ENCODE measurements around the gene OXCT1.

OXCT1 gene

DNA sequence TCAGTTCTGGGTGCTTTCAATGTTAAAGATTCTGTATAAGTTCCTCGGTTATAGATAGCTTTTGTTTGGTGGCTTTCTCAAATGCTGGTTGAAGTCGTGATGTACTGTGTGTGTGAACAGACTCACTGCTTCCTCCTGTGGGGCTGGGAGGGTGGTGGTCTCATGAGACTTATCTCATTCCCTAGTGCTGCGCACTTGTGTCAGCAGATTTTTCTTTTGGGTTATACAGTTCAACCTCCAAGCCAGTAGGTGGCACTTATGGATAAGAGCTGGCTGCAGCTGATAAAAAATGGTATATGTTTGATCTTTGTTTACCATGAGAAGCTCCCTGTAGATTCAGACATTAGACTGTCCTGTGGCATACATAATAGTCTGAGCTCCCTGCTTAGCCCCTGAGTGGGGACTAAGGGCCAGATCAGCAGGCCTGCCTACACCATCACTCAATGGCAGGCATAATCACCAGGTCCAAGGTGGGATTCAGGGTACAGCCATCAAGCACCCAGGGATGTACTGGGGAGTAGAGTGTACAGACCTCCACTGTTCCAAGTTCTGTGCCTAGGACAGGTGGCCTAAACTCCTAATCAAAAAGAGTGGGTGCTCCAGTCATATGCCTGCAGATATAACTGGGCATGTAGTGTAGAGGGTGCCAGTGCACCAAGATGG, 174.2 kb downstream of the OXCT1 start:
- TF ChIP-seq, protein P1, sequence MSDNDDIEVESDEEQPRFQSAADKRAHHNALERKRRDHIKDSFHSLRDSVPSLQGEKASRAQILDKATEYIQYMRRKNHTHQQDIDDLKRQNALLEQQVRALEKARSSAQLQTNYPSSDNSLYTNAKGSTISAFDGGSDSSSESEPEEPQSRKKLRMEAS (IDR thresholded peaks at IDR 0.05; ENCODE audit: low read depth, low read length): no peak
- TF ChIP-seq, protein P2, sequence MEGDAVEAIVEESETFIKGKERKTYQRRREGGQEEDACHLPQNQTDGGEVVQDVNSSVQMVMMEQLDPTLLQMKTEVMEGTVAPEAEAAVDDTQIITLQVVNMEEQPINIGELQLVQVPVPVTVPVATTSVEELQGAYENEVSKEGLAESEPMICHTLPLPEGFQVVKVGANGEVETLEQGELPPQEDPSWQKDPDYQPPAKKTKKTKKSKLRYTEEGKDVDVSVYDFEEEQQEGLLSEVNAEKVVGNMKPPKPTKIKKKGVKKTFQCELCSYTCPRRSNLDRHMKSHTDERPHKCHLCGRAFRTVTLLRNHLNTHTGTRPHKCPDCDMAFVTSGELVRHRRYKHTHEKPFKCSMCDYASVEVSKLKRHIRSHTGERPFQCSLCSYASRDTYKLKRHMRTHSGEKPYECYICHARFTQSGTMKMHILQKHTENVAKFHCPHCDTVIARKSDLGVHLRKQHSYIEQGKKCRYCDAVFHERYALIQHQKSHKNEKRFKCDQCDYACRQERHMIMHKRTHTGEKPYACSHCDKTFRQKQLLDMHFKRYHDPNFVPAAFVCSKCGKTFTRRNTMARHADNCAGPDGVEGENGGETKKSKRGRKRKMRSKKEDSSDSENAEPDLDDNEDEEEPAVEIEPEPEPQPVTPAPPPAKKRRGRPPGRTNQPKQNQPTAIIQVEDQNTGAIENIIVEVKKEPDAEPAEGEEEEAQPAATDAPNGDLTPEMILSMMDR (IDR thresholded peaks at IDR 0.05; ENCODE audit: low read depth, low read length): peak; percentile 12
- H3K4me3 ChIP-seq (ENCODE audit: low read depth, low read length): no peak overlapping the region
- peak; percentile 19 for DNase-seq (ENCODE audit: low read depth)

DNA sequence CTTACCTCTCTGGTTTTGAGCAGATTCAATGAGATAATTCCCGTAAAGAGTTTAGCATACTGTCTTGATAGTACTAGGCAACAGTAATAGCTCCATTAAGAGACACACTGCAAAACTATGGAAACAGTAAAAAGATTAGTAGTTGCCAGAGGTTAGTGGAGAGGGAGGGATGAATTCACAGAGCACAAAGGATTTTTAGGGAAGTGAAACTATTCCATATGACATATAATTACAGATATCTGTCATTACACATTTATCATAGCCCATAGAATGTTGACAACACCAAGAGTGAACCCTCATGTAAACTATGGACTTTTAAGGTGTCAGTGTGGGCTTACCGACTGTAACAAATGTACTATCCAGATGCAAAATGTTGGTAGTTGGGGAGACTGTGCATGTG, 183.5 kb downstream of the OXCT1 start:
- TF ChIP-seq, protein P2 (IDR thresholded peaks at IDR 0.05; ENCODE audit: low read depth, low read length): no peak
- TF ChIP-seq MYC (IDR thresholded peaks at IDR 0.05; ENCODE audit: low read depth, low read length) (no peak), POLR2A (IDR thresholded peaks at IDR 0.05; ENCODE audit: extremely low read depth, insufficient read length) (no peak)
- TF ChIP-seq, protein P1 (IDR thresholded peaks at IDR 0.05; ENCODE audit: low read depth, low read length): no peak
- no peak overlapping the region for H3K4me3 ChIP-seq (ENCODE audit: low read depth, low read length)
- peak; percentile 2 for DNase-seq (ENCODE audit: low read depth)

DNA sequence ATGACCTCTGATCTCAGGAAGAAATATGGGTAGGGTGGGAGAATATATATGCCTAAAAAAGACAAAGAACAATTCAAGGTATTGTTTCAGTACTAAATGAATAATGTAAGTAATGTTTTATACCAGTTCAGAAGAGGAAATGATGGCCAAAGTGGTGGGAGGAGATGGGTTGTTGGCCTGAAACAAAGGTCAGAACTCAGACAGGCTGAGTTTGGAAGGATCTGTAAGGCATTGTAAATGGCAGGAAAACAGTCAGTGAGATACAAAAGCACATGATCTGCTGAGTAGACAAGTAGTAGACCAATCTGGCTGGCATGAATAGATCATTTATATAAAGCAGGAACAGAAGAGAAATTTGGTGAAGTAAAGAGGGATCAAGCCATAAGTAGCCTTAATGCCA, 184.0 kb downstream of the OXCT1 start:
- TF ChIP-seq, protein P2 (IDR thresholded peaks at IDR 0.05; ENCODE audit: low read depth, low read length): no peak
- TF ChIP-seq MYC (IDR thresholded peaks at IDR 0.05; ENCODE audit: low read depth, low read length) (no peak), POLR2A (IDR thresholded peaks at IDR 0.05; ENCODE audit: extremely low read depth, insufficient read length) (no peak)
- TF ChIP-seq, protein P1 (IDR thresholded peaks at IDR 0.05; ENCODE audit: low read depth, low read length): no peak
- no peak for DNase-seq (ENCODE audit: low read depth)
- no peak overlapping the region for H3K4me3 ChIP-seq (ENCODE audit: low read depth, low read length)

DNA sequence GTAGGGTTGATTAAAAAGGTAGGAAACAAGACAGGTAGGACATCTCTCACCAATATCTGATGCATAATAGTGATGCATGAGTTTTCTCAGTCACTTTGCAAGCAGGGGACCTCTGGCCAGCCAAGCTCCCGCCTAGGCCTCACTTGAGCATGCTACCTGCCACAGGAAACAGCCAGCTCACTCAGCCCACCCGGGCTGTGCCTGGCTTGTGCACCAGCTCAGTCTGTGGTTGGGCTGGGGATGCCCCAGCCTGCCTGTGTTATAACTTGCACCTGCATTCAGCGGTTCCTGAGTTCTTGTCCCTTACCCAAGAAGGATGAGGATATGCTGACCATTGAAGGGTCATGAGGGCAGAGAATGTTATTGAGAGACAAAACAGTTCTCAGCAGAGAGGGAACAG, 187.0 kb downstream of the OXCT1 start:
- TF ChIP-seq MYC (IDR thresholded peaks at IDR 0.05; ENCODE audit: low read depth, low read length) (no peak), POLR2A (IDR thresholded peaks at IDR 0.05; ENCODE audit: extremely low read depth, insufficient read length) (no peak)
- TF ChIP-seq, protein P1 (IDR thresholded peaks at IDR 0.05; ENCODE audit: low read depth, low read length): no peak
- TF ChIP-seq, protein P2 (IDR thresholded peaks at IDR 0.05; ENCODE audit: low read depth, low read length): no peak
- DNase-seq (ENCODE audit: low read depth): no peak
- H3K4me3 ChIP-seq (ENCODE audit: low read depth, low read length): no peak overlapping the region

DNA sequence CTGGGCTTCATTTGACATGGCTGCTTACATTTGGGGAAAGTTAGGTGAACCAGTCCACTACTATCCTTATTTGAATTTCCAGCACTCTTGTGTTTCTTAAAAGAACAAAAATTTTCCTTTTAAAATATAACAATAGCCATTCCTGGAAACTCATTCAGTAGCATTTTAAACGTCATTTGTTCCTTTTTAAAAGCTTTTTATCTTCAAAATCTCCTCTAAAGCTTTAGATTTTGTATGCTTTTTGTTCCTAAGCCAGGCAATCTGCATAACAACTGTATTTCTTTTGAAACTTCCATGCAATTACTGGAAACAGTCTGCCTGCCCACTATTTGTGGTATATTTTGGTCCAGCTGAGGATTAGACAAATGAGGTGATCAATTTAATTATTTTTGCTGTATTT, 187.6 kb downstream of the OXCT1 start:
- no peak for TF ChIP-seq POLR2A (IDR thresholded peaks at IDR 0.05; ENCODE audit: extremely low read depth, insufficient read length)
- no peak for TF ChIP-seq MYC (IDR thresholded peaks at IDR 0.05; ENCODE audit: low read depth, low read length)
- TF ChIP-seq, protein P2 (IDR thresholded peaks at IDR 0.05; ENCODE audit: low read depth, low read length): no peak
- TF ChIP-seq, protein P1 (IDR thresholded peaks at IDR 0.05; ENCODE audit: low read depth, low read length): no peak
- H3K4me3 ChIP-seq (ENCODE audit: low read depth, low read length): no peak overlapping the region
- DNase-seq (ENCODE audit: low read depth): no peak
